ENCODE data around the gene PRLHR.

- TF ChIP-seq, protein P1, sequence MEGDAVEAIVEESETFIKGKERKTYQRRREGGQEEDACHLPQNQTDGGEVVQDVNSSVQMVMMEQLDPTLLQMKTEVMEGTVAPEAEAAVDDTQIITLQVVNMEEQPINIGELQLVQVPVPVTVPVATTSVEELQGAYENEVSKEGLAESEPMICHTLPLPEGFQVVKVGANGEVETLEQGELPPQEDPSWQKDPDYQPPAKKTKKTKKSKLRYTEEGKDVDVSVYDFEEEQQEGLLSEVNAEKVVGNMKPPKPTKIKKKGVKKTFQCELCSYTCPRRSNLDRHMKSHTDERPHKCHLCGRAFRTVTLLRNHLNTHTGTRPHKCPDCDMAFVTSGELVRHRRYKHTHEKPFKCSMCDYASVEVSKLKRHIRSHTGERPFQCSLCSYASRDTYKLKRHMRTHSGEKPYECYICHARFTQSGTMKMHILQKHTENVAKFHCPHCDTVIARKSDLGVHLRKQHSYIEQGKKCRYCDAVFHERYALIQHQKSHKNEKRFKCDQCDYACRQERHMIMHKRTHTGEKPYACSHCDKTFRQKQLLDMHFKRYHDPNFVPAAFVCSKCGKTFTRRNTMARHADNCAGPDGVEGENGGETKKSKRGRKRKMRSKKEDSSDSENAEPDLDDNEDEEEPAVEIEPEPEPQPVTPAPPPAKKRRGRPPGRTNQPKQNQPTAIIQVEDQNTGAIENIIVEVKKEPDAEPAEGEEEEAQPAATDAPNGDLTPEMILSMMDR (IDR thresholded peaks at IDR 0.05): no peak
- no peak for TF ChIP-seq TCF12 (IDR thresholded peaks at IDR 0.05)
- no peak for TF ChIP-seq ELF1 (IDR thresholded peaks at IDR 0.05)
- TF ChIP-seq, protein P2, sequence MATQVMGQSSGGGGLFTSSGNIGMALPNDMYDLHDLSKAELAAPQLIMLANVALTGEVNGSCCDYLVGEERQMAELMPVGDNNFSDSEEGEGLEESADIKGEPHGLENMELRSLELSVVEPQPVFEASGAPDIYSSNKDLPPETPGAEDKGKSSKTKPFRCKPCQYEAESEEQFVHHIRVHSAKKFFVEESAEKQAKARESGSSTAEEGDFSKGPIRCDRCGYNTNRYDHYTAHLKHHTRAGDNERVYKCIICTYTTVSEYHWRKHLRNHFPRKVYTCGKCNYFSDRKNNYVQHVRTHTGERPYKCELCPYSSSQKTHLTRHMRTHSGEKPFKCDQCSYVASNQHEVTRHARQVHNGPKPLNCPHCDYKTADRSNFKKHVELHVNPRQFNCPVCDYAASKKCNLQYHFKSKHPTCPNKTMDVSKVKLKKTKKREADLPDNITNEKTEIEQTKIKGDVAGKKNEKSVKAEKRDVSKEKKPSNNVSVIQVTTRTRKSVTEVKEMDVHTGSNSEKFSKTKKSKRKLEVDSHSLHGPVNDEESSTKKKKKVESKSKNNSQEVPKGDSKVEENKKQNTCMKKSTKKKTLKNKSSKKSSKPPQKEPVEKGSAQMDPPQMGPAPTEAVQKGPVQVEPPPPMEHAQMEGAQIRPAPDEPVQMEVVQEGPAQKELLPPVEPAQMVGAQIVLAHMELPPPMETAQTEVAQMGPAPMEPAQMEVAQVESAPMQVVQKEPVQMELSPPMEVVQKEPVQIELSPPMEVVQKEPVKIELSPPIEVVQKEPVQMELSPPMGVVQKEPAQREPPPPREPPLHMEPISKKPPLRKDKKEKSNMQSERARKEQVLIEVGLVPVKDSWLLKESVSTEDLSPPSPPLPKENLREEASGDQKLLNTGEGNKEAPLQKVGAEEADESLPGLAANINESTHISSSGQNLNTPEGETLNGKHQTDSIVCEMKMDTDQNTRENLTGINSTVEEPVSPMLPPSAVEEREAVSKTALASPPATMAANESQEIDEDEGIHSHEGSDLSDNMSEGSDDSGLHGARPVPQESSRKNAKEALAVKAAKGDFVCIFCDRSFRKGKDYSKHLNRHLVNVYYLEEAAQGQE (IDR thresholded peaks at IDR 0.05; ENCODE audit: low read depth, low read length): no peak
- no peak for TF ChIP-seq NRF1 (IDR thresholded peaks at IDR 0.05; ENCODE audit: low read depth, low read length)
- no peak for TF ChIP-seq EP300 (IDR thresholded peaks at IDR 0.05; ENCODE audit: borderline replicate concordance in 1 of 2, low read depth in 1 of 2, low read length in 1 of 2)
- TF ChIP-seq YY1 (IDR thresholded peaks at IDR 0.05; ENCODE audit: low read depth): no peak
- TF ChIP-seq RAD21 (IDR thresholded peaks at IDR 0.05; ENCODE audit: low read length): no peak
- TF ChIP-seq EZH2phosphoT487 (IDR thresholded peaks at IDR 0.05; ENCODE audit: borderline replicate concordance, low read depth): no peak
- TF ChIP-seq SIN3A (IDR thresholded peaks at IDR 0.05; ENCODE audit: borderline replicate concordance, low read depth, low read length): no peak
- TF ChIP-seq GATA2 (CRISPR knock-in tag; IDR thresholded peaks at IDR 0.05): no peak
- no peak for TF ChIP-seq POLR2AphosphoS5 (IDR thresholded peaks at IDR 0.05; ENCODE audit: low read depth, low read length)
- TF ChIP-seq FOXJ3 (CRISPR knock-in tag; IDR thresholded peaks at IDR 0.05): no peak
These were observed 37.5 kb downstream of the PRLHR start for GRCh38 chr10:118557946-118558345.
